K562 (cell line): Measurements from ENCODE around the gene ALDH18A1. TPM values are rescaled to one million over a fixed set of nuclear protein-coding genes. Genes with fewer than 3 reads are reported as not detected.

Source experiments
- ARHGAP35 ChIP-seq: fragments of 450-650 bp; IDR thresholded peaks from 2 replicates; pipeline ENCODE4 v1.6.1; 2018; ENCODE audit not compliant: partially characterized antibody
- HDAC6 ChIP-seq: IDR thresholded peaks from 2 replicates; pipeline ENCODE4 v1.6.1; 2012; ENCODE audit warnings: low read depth, mild to moderate bottlenecking, control low read depth, inconsistent platforms, low read length, moderate library complexity
- ILF3 ChIP-seq: fragments of 450-650 bp; IDR thresholded peaks from 2 replicates; pipeline ENCODE4 v1.6.1; 2018; ENCODE audit warnings: antibody characterized with exemption, mild to moderate bottlenecking, moderate library complexity, borderline replicate concordance
- NFRKB ChIP-seq: fragments of 450-650 bp; IDR thresholded peaks from 2 replicates; pipeline ENCODE4 v1.6.1; 2016; ENCODE audit warnings: low read depth
- PCBP1 ChIP-seq: fragments of 200-400 bp; formaldehyde crosslinking; IDR thresholded peaks from 2 replicates; pipeline ENCODE4 v1.6.1; 2018; ENCODE audit warnings: mild to moderate bottlenecking, low read depth, low read length; ENCODE audit not compliant: poor library complexity, severe bottlenecking
- PTTG1 ChIP-seq: fragments of 450-650 bp; IDR thresholded peaks from 2 replicates; pipeline ENCODE4 v1.6.1; 2016; ENCODE audit warnings: low read depth, mild to moderate bottlenecking, missing genetic modification characterization, missing compliant biosample characterization
- RBM22 ChIP-seq: fragments of 200-400 bp; formaldehyde crosslinking; IDR thresholded peaks from 2 replicates; pipeline ENCODE4 v1.6.1; 2018; ENCODE audit warnings: low read length, low read depth; ENCODE audit not compliant: poor library complexity, severe bottlenecking
- RUNX1 ChIP-seq: sonication (generic); IDR thresholded peaks from 2 replicates; pipeline ENCODE4 v1.6.1; 2016; ENCODE audit warnings: antibody characterized with exemption, low read depth
- SAFB ChIP-seq: fragments of 200-400 bp; formaldehyde crosslinking; IDR thresholded peaks from 2 replicates; pipeline ENCODE4 v1.6.1; 2017; ENCODE audit warnings: low read depth, low read length, borderline replicate concordance
- SRSF1 ChIP-seq: fragments of 200-400 bp; formaldehyde crosslinking; IDR thresholded peaks from 2 replicates; pipeline ENCODE4 v1.6.1; 2017; ENCODE audit warnings: mild to moderate bottlenecking, low read depth, low read length, moderate library complexity
- ZNF124 ChIP-seq: sonication (generic); formaldehyde crosslinking; IDR thresholded peaks from 2 replicates; pipeline ENCODE4 v1.8.1; 2022; ENCODE audit warnings: missing genetic modification reagents
- ZNF23 ChIP-seq: fragments of 250-450 bp; sonication (Bioruptor Pico); IDR thresholded peaks from 2 replicates; pipeline ENCODE4 v1.4.0; 2020; ENCODE audit warnings: mild to moderate bottlenecking
- ZNF311 ChIP-seq: fragments of 250-450 bp; sonication (Bioruptor Pico); IDR thresholded peaks from 2 replicates; pipeline ENCODE4 v1.4.0; 2020; ENCODE audit warnings: mild to moderate bottlenecking, moderate library complexity
- ZNF41 ChIP-seq: fragments of 250-450 bp; sonication (Bioruptor Pico); conservative IDR thresholded peaks from 2 replicates; pipeline ENCODE4 v1.4.0; 2020; ENCODE audit warnings: mild to moderate bottlenecking
- polyA plus RNA-seq, 8 experiments: library from polyadenylated mRNA; depleted of rRNA in 4 of 8; stranded (reverse) in 5 of 8; unstranded in 3 of 8; fragments of >200 nt; fragmentation: Nextera tagmentation in 2 of 8; fragmentation: Illumina TruSeq in 1 of 8; extraction: Ambion mirVana in 2 of 8; extraction: Trizol in 1 of 8; gene quantifications; 2 replicates each; pipeline versions ENCODE4 v1.2.1 to v1.2.3, GENCODE V29; 2011 to 2014; ENCODE audit warnings: inconsistent platforms in 1 of 8, missing spikeins in 1 of 8
- total RNA-seq, 7 experiments: library from RNA; depleted of rRNA in 6 of 7; stranded (reverse); fragments of >200 nt in 6 of 7; fragmentation: Illumina TruSeq in 2 of 7; extraction: Trizol in 2 of 7; gene quantifications; 2 replicates each; pipeline versions ENCODE4 v1.2.1 to v1.2.3, GENCODE V29; 2011 to 2021; ENCODE audit warnings: low replicate concordance in 1 of 7
- TF ChIP-seq, protein P1 (sequence below): fragments of 250-450 bp; sonication (Bioruptor Pico); IDR thresholded peaks from 2 replicates; pipeline ENCODE4 v1.8.0; 2021; ENCODE audit warnings: borderline replicate concordance, mild to moderate bottlenecking, moderate library complexity; ENCODE audit not compliant: poor library complexity, severe bottlenecking
- TF ChIP-seq, protein P2 (sequence below): fragments of 450-650 bp; conservative IDR thresholded peaks from 2 replicates; pipeline ENCODE4 v1.6.1; 2016; ENCODE audit warnings: missing genetic modification characterization, low read depth, mild to moderate bottlenecking, control low read depth, missing compliant biosample characterization
- TF ChIP-seq, protein P3 (sequence below), 2 experiments: fragments of 200-800 bp in 1 of 2; sonication (Bioruptor generic) in 1 of 2; sonication (generic) in 1 of 2; formaldehyde crosslinking in 1 of 2; IDR thresholded peaks in 1 of 2; conservative IDR thresholded peaks in 1 of 2; 2 replicates each; pipeline versions ENCODE4 v1.5.0 to v1.6.1; 2016 to 2020; ENCODE audit warnings: missing compliant biosample characterization in 1 of 2, missing genetic modification characterization in 1 of 2, missing genetic modification reagents in 1 of 2
- TF ChIP-seq, protein P4 (sequence below), 2 experiments: fragments of 250-450 bp in 1 of 2; fragments of 450-650 bp in 1 of 2; sonication (Bioruptor Pico) in 1 of 2; IDR thresholded peaks; 2 replicates each; pipeline versions ENCODE4 v1.6.1 to v1.8.0; 2016 to 2021; ENCODE audit warnings: mild to moderate bottlenecking in 2 of 2, moderate library complexity in 2 of 2, missing compliant biosample characterization in 1 of 2, missing genetic modification characterization in 1 of 2
- TF ChIP-seq, protein P5 (sequence below), 2 experiments: IDR thresholded peaks in 1 of 2; conservative IDR thresholded peaks in 1 of 2; 2 replicates each; pipeline ENCODE4 v1.6.1; 2016; ENCODE audit warnings: low read depth in 2 of 2, mild to moderate bottlenecking in 1 of 2, missing compliant biosample characterization in 1 of 2, missing genetic modification characterization in 1 of 2, moderate library complexity in 1 of 2

ALDH18A1 gene
- total and polyA plus RNA-seq, 9 of the 15 experiments (the other 6 are each of a cell fraction or from before 2014, with no cell fraction given): 12.0 to 83.3 (median 43.8) TPM

DNA sequence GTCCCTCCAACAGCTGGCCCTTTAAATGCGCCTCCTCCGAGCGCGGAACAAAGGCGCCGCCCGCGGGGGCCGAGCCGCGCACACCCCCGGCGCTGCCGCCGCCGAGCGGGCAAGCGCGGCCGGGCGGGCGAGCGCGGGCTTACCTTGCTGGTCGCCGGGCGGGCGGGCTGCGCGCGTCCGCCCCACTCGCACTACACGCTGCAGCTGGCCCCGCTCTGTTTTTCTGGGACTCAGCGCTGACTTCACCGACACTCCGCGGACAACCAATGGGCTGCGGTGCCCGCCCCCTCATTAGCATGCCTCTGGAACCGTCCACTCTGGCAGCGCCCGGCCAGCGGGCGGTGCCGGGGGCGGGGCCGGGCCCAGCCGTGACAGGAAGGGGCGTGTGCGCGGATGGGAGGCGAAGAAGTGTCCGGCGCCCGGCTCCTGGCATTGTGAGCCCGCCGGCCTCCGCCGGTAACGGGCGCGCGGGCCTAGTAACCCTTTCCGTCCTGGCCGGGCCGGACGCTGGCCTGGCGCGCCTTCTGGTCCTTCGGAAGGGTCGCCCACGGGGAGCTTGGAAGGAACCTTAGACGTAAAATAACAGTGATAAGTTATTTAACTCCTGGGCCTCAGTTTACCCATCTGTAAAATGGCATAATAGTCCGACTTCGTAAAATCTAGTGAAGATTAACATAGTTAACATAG is 95.2 kb downstream of the ALDH18A1 start, which contains the start of gene SORBS1 (continued):
- TF ChIP-seq ZNF311: no peak
- TF ChIP-seq ZNF124 (CRISPR knock-in tag): no peak
- TF ChIP-seq ARHGAP35: no peak
- TF ChIP-seq, protein P1, sequence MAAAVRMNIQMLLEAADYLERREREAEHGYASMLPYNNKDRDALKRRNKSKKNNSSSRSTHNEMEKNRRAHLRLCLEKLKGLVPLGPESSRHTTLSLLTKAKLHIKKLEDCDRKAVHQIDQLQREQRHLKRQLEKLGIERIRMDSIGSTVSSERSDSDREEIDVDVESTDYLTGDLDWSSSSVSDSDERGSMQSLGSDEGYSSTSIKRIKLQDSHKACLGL (CRISPR knock-in tag): no peak
- TF ChIP-seq NFRKB: no peak
- no peak for TF ChIP-seq RBM22
- TF ChIP-seq, protein P2, sequence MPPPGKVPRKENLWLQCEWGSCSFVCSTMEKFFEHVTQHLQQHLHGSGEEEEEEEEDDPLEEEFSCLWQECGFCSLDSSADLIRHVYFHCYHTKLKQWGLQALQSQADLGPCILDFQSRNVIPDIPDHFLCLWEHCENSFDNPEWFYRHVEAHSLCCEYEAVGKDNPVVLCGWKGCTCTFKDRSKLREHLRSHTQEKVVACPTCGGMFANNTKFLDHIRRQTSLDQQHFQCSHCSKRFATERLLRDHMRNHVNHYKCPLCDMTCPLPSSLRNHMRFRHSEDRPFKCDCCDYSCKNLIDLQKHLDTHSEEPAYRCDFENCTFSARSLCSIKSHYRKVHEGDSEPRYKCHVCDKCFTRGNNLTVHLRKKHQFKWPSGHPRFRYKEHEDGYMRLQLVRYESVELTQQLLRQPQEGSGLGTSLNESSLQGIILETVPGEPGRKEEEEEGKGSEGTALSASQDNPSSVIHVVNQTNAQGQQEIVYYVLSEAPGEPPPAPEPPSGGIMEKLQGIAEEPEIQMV (tag): no peak
- no peak for TF ChIP-seq SAFB
- no peak for TF ChIP-seq PTTG1 (tag)
- TF ChIP-seq ZNF41 (CRISPR knock-in tag): no peak
- TF ChIP-seq PCBP1: no peak
- TF ChIP-seq, protein P3, sequence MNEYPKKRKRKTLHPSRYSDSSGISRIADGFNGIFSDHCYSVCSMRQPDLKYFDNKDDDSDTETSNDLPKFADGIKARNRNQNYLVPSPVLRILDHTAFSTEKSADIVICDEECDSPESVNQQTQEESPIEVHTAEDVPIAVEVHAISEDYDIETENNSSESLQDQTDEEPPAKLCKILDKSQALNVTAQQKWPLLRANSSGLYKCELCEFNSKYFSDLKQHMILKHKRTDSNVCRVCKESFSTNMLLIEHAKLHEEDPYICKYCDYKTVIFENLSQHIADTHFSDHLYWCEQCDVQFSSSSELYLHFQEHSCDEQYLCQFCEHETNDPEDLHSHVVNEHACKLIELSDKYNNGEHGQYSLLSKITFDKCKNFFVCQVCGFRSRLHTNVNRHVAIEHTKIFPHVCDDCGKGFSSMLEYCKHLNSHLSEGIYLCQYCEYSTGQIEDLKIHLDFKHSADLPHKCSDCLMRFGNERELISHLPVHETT (CRISPR knock-in tag; conservative IDR thresholded peaks at IDR 0.05 in 1 of 2, IDR thresholded peaks at IDR 0.05 in 1 of 2): 0 out of 4 replicates have a peak, but pooled peaks of 1 of the 2 experiments have one; percentile 22
- TF ChIP-seq ZNF23 (CRISPR knock-in tag): no peak
- TF ChIP-seq HDAC6: no peak
- TF ChIP-seq, protein P4, sequence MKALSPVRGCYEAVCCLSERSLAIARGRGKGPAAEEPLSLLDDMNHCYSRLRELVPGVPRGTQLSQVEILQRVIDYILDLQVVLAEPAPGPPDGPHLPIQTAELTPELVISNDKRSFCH (CRISPR knock-in tag; IDR thresholded peaks at IDR 0.05): no peak
- TF ChIP-seq, protein P4 (tag; IDR thresholded peaks at IDR 0.05): no peak
- no peak for TF ChIP-seq ILF3
- TF ChIP-seq SRSF1: no peak
- no peak for TF ChIP-seq RUNX1
- TF ChIP-seq, protein P5, sequence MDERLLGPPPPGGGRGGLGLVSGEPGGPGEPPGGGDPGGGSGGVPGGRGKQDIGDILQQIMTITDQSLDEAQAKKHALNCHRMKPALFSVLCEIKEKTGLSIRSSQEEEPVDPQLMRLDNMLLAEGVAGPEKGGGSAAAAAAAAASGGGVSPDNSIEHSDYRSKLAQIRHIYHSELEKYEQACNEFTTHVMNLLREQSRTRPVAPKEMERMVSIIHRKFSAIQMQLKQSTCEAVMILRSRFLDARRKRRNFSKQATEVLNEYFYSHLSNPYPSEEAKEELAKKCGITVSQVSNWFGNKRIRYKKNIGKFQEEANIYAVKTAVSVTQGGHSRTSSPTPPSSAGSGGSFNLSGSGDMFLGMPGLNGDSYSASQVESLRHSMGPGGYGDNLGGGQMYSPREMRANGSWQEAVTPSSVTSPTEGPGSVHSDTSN (CRISPR knock-in tag; IDR thresholded peaks at IDR 0.05; ENCODE audit: low read depth): no peak
- TF ChIP-seq, protein P5 (tag; conservative IDR thresholded peaks at IDR 0.05; ENCODE audit: low read depth): no peak
